ENCODE measurements around the gene TCEA2. TPM values are rescaled to one million over a fixed set of nuclear protein-coding genes. Genes with fewer than 3 reads are reported as not detected.

The TCEA2 gene
- total RNA-seq, 2 donors from 2014 or later = 30.1 to 48.6 TPM

DNA sequence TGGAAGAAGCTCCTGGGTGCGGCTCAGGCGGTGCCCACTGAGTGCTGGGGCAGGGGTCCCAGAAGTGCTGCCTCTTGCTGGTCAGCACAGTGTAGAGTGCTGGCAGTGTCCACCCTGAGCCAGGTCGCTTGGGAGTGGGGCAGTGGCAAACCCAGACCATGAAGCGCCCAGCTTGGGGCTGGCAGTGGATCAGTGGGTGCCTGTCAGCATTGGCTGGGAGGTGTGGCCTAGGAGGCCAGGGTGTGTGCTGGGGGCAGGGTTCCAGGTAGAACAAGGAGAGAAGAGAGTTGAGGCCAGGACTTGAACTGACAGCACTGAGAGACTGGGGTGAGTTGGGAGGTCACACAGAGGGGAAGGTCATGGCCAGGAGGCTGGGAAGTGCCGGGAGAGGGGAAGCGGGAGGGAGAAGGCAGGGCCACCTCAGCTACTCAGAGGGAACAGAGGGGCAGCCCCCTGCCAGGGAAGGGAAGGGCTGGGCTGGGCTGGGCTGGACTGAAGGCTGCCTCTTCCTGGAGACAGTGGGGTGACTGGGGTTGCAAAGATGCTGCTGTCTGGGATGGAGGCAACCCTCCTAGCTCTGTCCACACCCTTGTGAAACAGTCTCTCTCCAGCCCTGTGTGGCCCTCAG is 4.1 kb downstream of the TCEA2 start:
- TF ChIP-seq, protein P1, sequence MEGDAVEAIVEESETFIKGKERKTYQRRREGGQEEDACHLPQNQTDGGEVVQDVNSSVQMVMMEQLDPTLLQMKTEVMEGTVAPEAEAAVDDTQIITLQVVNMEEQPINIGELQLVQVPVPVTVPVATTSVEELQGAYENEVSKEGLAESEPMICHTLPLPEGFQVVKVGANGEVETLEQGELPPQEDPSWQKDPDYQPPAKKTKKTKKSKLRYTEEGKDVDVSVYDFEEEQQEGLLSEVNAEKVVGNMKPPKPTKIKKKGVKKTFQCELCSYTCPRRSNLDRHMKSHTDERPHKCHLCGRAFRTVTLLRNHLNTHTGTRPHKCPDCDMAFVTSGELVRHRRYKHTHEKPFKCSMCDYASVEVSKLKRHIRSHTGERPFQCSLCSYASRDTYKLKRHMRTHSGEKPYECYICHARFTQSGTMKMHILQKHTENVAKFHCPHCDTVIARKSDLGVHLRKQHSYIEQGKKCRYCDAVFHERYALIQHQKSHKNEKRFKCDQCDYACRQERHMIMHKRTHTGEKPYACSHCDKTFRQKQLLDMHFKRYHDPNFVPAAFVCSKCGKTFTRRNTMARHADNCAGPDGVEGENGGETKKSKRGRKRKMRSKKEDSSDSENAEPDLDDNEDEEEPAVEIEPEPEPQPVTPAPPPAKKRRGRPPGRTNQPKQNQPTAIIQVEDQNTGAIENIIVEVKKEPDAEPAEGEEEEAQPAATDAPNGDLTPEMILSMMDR (IDR thresholded peaks at IDR 0.05) = no peak
- ATAC-seq (ENCODE audit: insufficient number of reproducible peaks, low FRiP score, low read depth) (no peak), DNase-seq (ENCODE audit: low spot score) (no peak)
- Histone ChIP-seq H3K4me3 (no peak overlapping the region), H3K4me1 (ENCODE audit: control insufficient read depth in 1 of 2, low read depth in 2 of 2) (peaks cover 18 to 23% of the 10 kb centered on the region in 2 donors), H3K36me3 (peaks cover 13% of the 10 kb centered on the region), H3K27ac (no peak overlapping the region), H3K9me3 (no peaks in the 10 kb centered on the region), H3K27me3 (replicated peaks; ENCODE audit: insufficient read depth) (no peaks in the 10 kb centered on the region)

DNA sequence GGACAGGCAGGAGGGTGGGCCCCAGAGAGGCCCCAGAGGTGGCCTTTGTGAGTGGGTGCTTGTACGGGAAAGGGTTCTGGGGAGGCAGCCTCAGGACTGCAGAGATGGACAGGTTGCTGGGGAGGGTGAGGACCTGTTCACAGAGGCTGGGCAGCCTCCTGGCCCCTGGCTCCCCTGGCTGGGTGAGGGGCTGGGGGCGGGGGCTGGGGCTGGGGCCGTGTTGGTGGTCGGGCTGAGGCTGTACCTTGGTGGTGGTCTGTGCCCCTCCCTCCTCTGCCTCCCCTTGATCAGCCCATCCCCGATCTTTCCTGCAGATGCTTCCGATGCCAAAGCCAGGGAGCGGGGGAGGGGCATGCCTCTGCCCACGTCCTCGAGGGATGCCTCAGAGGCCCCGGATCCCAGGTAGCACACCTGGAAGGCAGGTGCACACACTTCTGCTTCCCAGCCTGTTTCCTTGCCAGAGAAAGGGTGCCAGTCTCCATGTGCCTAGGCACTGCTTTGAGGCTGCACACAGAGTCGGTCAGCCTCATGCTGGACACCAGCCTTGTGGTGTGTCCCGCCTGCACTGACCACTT is 4.8 kb downstream of the TCEA2 start:
- ATAC-seq (ENCODE audit: insufficient number of reproducible peaks, low FRiP score, low read depth) (no peak), DNase-seq (ENCODE audit: low spot score) (no peak)
- TF ChIP-seq, protein P1 (IDR thresholded peaks at IDR 0.05) = no peak
- Histone ChIP-seq H3K4me1 (ENCODE audit: control insufficient read depth in 1 of 2, low read depth in 2 of 2) (peaks cover 14 to 17% of the 10 kb centered on the region in 2 donors), H3K4me3 (no peak overlapping the region), H3K36me3 (peaks cover 16% of the 10 kb centered on the region), H3K9me3 (no peaks in the 10 kb centered on the region), H3K27ac (no peak overlapping the region), H3K27me3 (replicated peaks; ENCODE audit: insufficient read depth) (no peaks in the 10 kb centered on the region)

DNA sequence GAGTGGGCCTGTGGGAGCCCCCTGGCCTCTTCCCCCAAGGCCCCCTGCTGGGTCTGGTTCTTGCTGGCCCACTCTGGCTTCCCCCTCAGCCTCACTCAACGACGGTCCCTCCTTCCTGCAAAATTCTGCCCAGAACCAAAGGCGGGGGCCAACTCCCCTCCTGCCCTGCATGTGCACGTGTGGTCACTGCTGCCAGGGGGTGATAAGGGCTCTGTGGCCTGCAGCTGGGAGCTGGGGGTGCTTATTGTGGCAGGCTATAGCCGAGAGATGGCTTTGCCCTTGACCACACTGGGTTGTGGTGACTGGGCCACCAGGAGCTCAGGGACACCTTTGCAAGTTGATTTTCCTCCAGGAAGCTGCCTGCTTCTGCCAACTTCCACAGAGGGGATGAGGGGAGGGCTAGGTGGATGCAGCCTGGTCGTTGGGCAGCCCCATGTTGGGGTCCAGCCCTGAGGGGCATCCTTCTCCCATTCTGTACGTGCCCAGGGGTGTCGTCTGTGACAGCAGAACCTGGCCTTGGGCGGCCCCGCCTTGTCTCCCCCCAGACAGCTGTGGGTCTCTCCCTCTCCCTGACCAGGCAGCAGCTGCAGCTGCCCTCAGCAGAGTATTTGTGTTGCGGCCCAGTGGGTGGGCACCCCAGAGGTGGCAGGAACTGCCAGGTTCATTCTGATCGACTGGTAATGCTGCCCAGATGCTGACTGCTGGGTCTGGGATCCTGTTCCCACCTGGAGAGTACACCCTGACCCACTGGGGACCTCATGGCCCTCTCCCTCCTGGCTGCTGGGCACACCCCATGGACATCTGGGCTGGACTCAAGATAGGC is 5.6 kb downstream of the TCEA2 start:
- H3K27me3 ChIP-seq (replicated peaks; ENCODE audit: insufficient read depth) = no peaks in the 10 kb centered on the region
- H3K27ac ChIP-seq = no peak overlapping the region
- H3K9me3 ChIP-seq = no peaks in the 10 kb centered on the region
- H3K4me1 ChIP-seq (ENCODE audit: control insufficient read depth in 1 of 2, low read depth in 2 of 2) = peaks cover 14 to 17% of the 10 kb centered on the region in 2 donors
- no peak overlapping the region for H3K4me3 ChIP-seq
- peaks cover 24% of the 10 kb centered on the region for H3K36me3 ChIP-seq
- DNase-seq (ENCODE audit: low spot score) (no peak), ATAC-seq (ENCODE audit: insufficient number of reproducible peaks, low FRiP score, low read depth) (no peak)
- TF ChIP-seq, protein P1 (IDR thresholded peaks at IDR 0.05) = no peak

DNA sequence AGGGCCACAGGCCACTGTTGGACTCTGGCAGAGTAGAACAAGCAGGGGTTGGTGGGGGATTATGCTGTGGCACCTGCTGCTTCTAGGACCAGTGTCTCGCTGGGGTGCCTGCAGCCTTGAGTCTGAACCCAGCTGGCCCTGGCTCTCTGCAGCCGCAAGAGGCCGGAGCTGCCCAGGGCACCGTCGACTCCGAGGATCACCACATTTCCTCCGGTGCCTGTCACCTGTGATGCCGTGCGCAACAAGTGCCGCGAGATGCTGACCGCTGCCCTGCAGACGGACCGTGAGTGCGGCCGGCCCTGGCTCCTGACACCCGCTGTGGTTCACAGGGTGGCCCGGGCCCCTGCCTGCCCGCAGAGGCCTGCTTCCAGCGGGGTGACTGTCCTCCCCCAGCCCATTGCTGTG is 6.2 kb downstream of the TCEA2 start:
- peaks cover 8 to 11% of the 10 kb centered on the region in 2 donors for H3K4me1 ChIP-seq (ENCODE audit: control insufficient read depth in 1 of 2, low read depth in 2 of 2)
- H3K9me3 ChIP-seq = no peaks in the 10 kb centered on the region
- no peaks in the 10 kb centered on the region for H3K27me3 ChIP-seq (replicated peaks; ENCODE audit: insufficient read depth)
- no peak overlapping the region for H3K27ac ChIP-seq
- no peak for DNase-seq (ENCODE audit: low spot score)
- ATAC-seq (ENCODE audit: insufficient number of reproducible peaks, low FRiP score, low read depth) = no peak
- no peak overlapping the region for H3K4me3 ChIP-seq
- TF ChIP-seq, protein P1 (IDR thresholded peaks at IDR 0.05) = no peak
- H3K36me3 ChIP-seq = peaks cover 24% of the 10 kb centered on the region

DNA sequence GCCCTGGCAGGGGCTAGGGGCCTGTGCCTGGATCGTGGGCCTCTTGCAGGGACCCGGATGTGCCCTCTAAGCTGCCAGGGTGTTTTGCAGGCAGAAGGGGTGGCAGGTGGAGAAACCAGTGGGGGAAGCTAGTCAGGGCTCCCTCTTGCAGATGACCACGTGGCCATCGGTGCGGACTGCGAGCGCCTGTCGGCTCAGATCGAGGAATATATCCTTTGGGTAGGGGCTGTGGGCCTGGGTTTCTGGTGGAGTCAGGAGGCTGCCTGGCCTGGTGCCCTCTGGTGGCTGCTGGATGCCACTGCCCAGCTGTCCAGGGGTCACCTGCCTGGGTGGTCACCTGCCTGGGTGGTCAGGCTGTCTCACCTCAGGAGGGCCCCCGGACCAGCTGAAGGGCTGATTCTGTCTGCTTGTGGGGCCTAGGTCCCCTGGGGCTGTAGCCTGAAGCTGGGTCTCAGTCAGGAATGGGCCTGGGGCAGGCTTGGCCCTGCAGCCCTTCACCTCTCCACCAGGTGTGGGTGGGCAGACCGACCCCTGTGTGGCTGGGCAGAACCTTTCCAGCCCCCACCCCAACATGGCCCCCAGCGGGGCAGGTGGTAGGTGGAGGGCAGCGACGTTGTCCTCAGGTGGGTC is 6.7 kb downstream of the TCEA2 start:
- ATAC-seq (ENCODE audit: insufficient number of reproducible peaks, low FRiP score, low read depth) (no peak), DNase-seq (ENCODE audit: low spot score) (no peak)
- TF ChIP-seq, protein P1 (IDR thresholded peaks at IDR 0.05) = peak; percentile 46
- Histone ChIP-seq H3K4me1 (ENCODE audit: control insufficient read depth in 1 of 2, low read depth in 2 of 2) (peaks cover 3 to 6% of the 10 kb centered on the region in 2 donors), H3K9me3 (no peaks in the 10 kb centered on the region), H3K36me3 (peaks cover 24% of the 10 kb centered on the region), H3K4me3 (no peak overlapping the region), H3K27me3 (replicated peaks; ENCODE audit: insufficient read depth) (no peaks in the 10 kb centered on the region), H3K27ac (no peak overlapping the region)

Measured in thoracic aorta (tissue), 2 donors.